Activated CD4-positive, alpha-beta T cell treated with anti-CD3 and anti-CD28 coated beads for 36 hours (primary cell): ENCODE data around the gene SEC63. TPM values are rescaled to one million over a fixed set of nuclear protein-coding genes. Genes with fewer than 3 reads are reported as not detected.
"Not testable (repeated sequence)": the region's sequence is repeated elsewhere in the genome, so short reads cannot be mapped to it uniquely, and the experiment has no call there.

Experiments used
- ATAC-seq: fragments of 200-7000 bp; cut with Tn5 transposase; one replicate; pipeline ENCODE4 v1.10.0; 2021; ENCODE audit warnings: mild to moderate bottlenecking, moderate library complexity
- CTCF ChIA-PET: fragments of 350-600 bp; sonication (Branson Sonifier 250); formaldehyde crosslinking; loops from one replicate; lab custom pipeline; 2021; ENCODE audit warnings: antibody characterized with exemption; lab: Charles Lee
- POLR2A ChIA-PET: fragments of 350-600 bp; sonication (Branson Sonifier 250); formaldehyde crosslinking; loops from one replicate; lab custom pipeline; 2021; ENCODE audit warnings: antibody characterized with exemption, inconsistent platforms; lab: Charles Lee
- DNase-seq: peaks from one replicate; pipeline ENCODE4 v3.0.0-alpha.2; 2020
- H3K27ac Mint-ChIP-seq: one replicate; pipeline ENCODE4 v1.8.0; 2021; ENCODE audit warnings: mixed read lengths
- H3K27me3 Mint-ChIP-seq: one replicate; pipeline ENCODE4 v1.8.0; 2021; ENCODE audit warnings: mixed read lengths
- H3K36me3 Mint-ChIP-seq: one replicate; pipeline ENCODE4 v1.8.0; 2021; ENCODE audit warnings: low read depth, mixed read lengths
- H3K4me1 Mint-ChIP-seq: one replicate; pipeline ENCODE4 v1.8.0; 2021; ENCODE audit warnings: mixed read lengths
- H3K4me3 Mint-ChIP-seq: one replicate; pipeline ENCODE4 v1.8.0; 2021; ENCODE audit warnings: mild to moderate bottlenecking, moderate library complexity, mixed read lengths
- H3K9me3 Mint-ChIP-seq: one replicate; pipeline ENCODE4 v1.8.0; 2021; ENCODE audit warnings: low read depth, mixed read lengths
- intact Hi-C, 2 experiments: fragments of 100-400 bp; cut with DNase I in 1 of 2; cut with micrococcal nuclease in 1 of 2; formaldehyde crosslinking; loops; one replicate each; pipeline versions ENCODE4 v1.14.2 to v1.15.1; 2022 to 2024; cut with DNase I, micrococcal nuclease
- total RNA-seq, 2 experiments: library from RNA; stranded (reverse); gene quantifications; one replicate each; pipeline ENCODE4 v1.2.3, GENCODE V29; 2021

SEC63 gene
- total RNA-seq, 2 experiments from 2014 or later: 98.7 to 100 TPM

DNA sequence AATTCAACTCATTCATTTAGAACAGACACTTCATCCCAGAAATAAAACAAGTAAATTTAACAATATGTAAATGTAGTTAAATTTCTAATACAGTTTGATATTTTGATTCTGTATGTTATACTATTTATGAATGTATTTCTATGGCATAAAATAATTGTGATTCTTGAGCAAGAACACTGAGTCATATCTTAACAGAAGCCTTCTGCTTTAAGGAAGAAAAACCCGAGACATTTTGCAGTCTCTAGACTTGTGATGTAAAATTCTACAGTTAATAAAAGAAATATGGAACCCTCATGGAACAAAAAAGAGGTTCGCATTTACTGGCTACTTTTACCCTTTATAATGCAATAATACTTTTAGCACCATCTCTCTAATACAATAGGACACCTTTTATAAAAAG lies 86.0 kb downstream of the SEC63 start:
- intact Hi-C loops: loop anchor here in 1 of 2 experiments (5.0 kb wide), 1 partner anchor 180 kb away; no protein-coding TSS in a partner anchor
- ChIA-PET POLR2A (no interaction called here), CTCF (interaction anchor here (0.6 to 1.5 kb wide), 2 partner anchors 168 to 197 kb away, joined by 3 to 5 read pairs; no protein-coding TSS in a partner anchor)
- DNase-seq (no peak), ATAC-seq (no peak)
- no peak overlapping the region for H3K27ac Mint-ChIP-seq
- no peaks in the 10 kb centered on the region for H3K27me3 Mint-ChIP-seq
- H3K36me3 Mint-ChIP-seq: peaks cover 30% of the 10 kb centered on the region
- H3K4me1 Mint-ChIP-seq: peaks cover 30% of the 10 kb centered on the region
- H3K9me3 Mint-ChIP-seq: no peaks in the 10 kb centered on the region
- no peak overlapping the region for H3K4me3 Mint-ChIP-seq

DNA sequence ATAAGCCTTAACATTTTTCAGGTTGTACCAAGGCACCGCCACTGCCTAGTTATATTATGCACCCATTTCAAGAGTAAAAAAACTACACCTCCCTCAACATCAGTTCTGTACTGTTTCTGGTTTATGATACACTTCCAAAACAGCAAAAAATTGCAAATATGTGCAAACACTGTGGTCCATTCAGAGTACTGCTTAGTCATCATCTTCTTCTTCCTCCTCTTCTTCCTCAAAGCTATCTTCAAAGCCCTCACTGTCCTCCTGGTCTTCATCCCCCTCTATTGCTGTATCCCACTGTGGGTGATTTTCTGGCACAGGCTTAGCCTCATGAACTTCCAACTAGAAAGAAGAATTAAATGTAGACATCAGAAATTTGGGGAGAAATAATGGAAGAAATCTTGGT lies 86.5 kb downstream of the SEC63 start:
- H3K4me3 Mint-ChIP-seq, H3K9me3 Mint-ChIP-seq, DNase-seq, H3K27me3 Mint-ChIP-seq, ATAC-seq, POLR2A ChIA-PET: not testable (repeated sequence)
- peaks cover 30% of the 10 kb centered on the region for H3K36me3 Mint-ChIP-seq
- H3K27ac Mint-ChIP-seq: peak overlapping the region; percentile 31
- intact Hi-C loops: loop anchor here in 1 of 2 experiments (5.0 kb wide), 1 partner anchor 181 kb away; no protein-coding TSS in a partner anchor
- CTCF ChIA-PET: interaction anchor here (0.6 to 7.7 kb wide), 6 partner anchors 10 to 197 kb away, joined by 3 to 56 read pairs (median 4); no protein-coding TSS in a partner anchor
- peaks cover 30% of the 10 kb centered on the region for H3K4me1 Mint-ChIP-seq

DNA sequence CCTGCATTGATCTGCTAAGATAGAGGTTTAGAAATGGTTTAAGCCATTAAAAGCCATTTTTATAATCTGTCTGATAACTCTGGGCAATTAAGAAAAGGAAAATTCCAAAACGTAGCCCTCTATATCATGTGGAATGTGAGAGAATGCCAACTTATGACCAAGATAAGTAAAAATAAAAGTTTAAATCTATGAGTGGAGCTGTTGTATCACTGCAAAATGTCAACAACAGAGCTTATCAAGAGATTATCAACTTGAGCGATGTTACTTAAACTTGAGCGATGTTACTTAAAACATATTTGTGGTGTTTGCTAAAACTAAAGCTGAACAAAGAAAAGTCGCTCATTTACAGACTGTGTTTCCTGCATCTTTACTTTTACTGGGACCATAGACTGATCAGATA lies 87.0 kb downstream of the SEC63 start:
- ChIA-PET CTCF (interaction anchor here (0.9 to 7.7 kb wide), 8 partner anchors 10 to 196 kb away, joined by 3 to 56 read pairs (median 4); no protein-coding TSS in a partner anchor), POLR2A (no interaction called here)
- H3K27me3 Mint-ChIP-seq: no peaks in the 10 kb centered on the region
- peaks cover 27% of the 10 kb centered on the region for H3K36me3 Mint-ChIP-seq
- no peak overlapping the region for H3K27ac Mint-ChIP-seq
- no peak for DNase-seq
- no peak overlapping the region for H3K4me3 Mint-ChIP-seq
- H3K4me1 Mint-ChIP-seq: peaks cover 30% of the 10 kb centered on the region
- no peak for ATAC-seq
- H3K9me3 Mint-ChIP-seq: no peaks in the 10 kb centered on the region
- intact Hi-C loops: loop anchor here in 1 of 2 experiments (5.0 kb wide), 1 partner anchor 181 kb away; no protein-coding TSS in a partner anchor

DNA sequence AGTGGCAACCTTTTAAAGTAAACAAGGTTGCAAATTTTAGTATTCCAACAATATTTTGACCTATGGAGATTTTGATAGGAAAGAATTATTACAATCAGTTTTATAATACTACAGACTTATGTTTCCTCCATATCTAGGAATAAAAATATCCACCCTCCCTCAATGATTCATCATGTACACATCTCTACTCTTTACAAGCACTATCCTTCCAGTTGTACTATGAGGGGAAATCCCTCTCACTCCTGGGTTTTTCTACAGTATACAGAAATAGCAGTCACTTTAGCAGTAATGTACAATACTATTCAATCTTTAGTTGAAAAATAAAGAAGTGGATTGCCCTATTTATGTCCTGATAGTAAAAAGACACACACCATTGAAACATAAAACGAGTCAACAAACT lies 87.6 kb downstream of the SEC63 start:
- Mint-ChIP-seq H3K9me3 (no peaks in the 10 kb centered on the region), H3K27me3 (no peaks in the 10 kb centered on the region), H3K36me3 (peaks cover 26% of the 10 kb centered on the region), H3K4me1 (peaks cover 30% of the 10 kb centered on the region), H3K4me3 (no peak overlapping the region), H3K27ac (peak overlapping the region; percentile 24)
- CTCF ChIA-PET: interaction anchor here (0.9 to 7.7 kb wide), 7 partner anchors 21 to 196 kb away, joined by 3 to 56 read pairs (median 4); no protein-coding TSS in a partner anchor
- ATAC-seq: peak; percentile 87
- no peak for DNase-seq
- intact Hi-C loops: loop anchor here in 1 of 2 experiments (5.0 kb wide), 1 partner anchor 182 kb away; no protein-coding TSS in a partner anchor
- POLR2A ChIA-PET: no interaction called here

DNA sequence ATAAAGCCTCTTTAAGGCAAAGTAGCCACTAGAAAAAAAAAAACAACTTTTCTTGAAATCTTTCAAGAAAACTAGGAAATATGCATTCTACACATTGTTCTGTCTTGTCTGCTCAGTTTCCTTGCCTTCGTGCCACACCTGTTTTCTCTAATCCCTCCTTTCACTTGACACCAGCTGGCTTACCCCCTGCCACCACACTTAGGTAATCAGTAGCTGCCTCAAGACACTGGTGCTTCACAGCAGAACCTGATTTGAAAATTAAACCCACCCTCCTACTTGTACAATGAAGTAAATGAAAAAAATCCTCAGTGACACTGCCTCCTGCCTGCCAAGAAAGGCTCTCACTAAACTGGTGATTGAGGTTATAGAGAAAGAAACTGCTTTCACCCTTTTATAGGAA lies 88.1 kb downstream of the SEC63 start:
- intact Hi-C loops: loop anchor here in 1 of 2 experiments (5.0 kb wide), 3 partner anchors 73 to 182 kb away; no protein-coding TSS in a partner anchor
- no peaks in the 10 kb centered on the region for H3K27me3 Mint-ChIP-seq
- peaks cover 30% of the 10 kb centered on the region for H3K4me1 Mint-ChIP-seq
- peak overlapping the region; percentile 7 for H3K27ac Mint-ChIP-seq
- ChIA-PET CTCF (interaction anchor here (7.7 kb wide), 1 partner anchor 20 kb away, joined by 56 read pairs; no protein-coding TSS in a partner anchor), POLR2A (no interaction called here)
- no peaks in the 10 kb centered on the region for H3K9me3 Mint-ChIP-seq
- no peak for ATAC-seq
- no peak overlapping the region for H3K4me3 Mint-ChIP-seq
- no peak for DNase-seq
- H3K36me3 Mint-ChIP-seq: peaks cover 22% of the 10 kb centered on the region

DNA sequence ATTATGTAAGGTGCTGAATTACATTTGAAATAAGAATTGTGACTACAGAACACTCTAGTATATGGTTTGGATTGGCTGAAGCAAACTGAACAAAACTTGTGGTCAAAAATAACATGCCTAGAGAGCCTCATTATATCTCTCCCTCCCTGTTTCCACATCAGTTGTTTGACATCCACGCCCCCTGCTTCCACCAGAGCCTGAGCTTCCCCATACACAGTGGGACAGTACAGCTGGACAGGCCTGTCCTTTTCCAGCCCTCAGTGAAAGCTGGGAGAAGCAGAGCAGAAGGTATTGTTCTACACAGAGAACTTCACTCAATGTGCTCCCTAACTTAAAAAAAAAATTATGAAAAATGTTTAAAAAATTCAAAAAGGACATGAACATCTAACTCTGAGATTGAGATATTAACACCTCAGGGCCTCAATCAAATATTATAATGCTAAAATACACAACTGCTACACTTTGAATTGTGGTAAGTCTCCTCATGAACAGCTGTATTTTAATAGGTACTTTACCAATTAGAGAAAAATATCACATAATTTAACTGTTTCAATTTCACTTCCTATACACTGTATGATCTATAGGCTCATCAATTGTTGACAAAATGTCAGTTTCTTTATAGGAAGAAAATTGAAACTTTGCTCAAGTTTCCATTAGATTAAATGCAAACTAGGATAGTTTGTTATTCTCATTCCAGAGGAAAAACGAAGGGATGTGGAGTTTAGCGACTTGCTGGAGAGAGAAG lies 89.0 kb downstream of the SEC63 start:
- Mint-ChIP-seq H3K27ac (peak overlapping the region; percentile 70), H3K4me3 (no peak overlapping the region), H3K27me3 (no peaks in the 10 kb centered on the region), H3K36me3 (peaks cover 18% of the 10 kb centered on the region), H3K9me3 (no peaks in the 10 kb centered on the region), H3K4me1 (peaks cover 30% of the 10 kb centered on the region)
- intact Hi-C loops: loop anchor here in 1 of 2 experiments (5.0 kb wide), 2 partner anchors 72 to 137 kb away; no protein-coding TSS in a partner anchor
- POLR2A ChIA-PET: no interaction called here
- DNase-seq (no peak), ATAC-seq (no peak)
- CTCF ChIA-PET: interaction anchor here (0.6 to 7.7 kb wide), 11 partner anchors 8 to 601 kb away, joined by 3 to 56 read pairs (median 4); no protein-coding TSS in a partner anchor

DNA sequence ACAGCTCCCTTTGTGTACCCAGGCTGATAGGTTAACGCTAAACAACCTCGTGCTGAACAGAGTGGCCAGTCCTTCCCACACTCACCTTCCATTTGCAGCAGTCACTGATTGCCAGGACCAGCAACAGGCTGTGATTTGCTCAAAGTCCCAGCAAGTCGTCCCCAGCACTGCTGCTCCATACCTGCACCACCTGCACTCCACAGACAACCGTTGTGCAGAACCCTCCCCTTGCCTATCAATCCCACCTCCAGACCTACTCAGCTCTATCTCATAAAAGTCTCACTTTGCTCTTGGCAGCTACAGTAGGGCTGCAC lies 90.7 kb downstream of the SEC63 start:
- intact Hi-C loops: loop anchor here (1.0 to 5.0 kb wide), 5 partner anchors 70 to 192 kb away; no protein-coding TSS in a partner anchor
- POLR2A ChIA-PET: interaction anchor here (0.7 to 0.9 kb wide), 2 partner anchors 20 to 207 kb away, joined by 3 to 6 read pairs; no protein-coding TSS in a partner anchor

DNA sequence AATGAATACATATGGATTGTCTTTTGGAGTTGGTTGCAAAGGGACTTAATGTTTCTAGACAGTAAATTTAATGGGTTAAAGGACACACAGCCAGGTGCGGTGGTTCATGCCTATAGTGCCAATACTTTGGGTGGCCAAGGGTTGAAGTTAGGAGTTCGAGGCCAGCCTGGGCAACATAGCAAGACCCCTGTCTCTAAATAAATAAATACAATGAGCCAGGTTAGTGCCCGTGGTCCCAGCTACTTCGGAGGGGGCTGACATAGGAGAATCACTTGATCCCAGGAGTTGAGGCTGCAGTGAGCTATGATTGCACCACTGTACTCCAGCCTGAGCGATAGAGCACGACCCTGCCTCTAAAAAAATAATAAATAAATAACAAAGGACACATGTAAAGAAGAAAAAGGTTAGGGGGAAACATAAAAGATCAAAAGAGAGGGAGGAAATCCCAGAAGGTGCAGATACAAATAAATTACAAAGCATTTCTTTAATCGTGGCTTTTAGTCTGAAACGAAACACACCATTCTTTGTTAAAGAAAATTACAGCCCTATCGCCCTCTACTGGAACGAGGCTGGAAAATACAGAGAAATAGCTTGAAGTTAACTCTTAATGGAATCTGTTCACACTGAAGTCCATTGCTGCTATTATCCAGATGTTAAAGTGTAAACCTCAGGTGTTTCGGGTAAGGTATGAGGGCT lies 91.3 kb downstream of the SEC63 start:
- H3K27ac Mint-ChIP-seq: no peak overlapping the region
- H3K4me3 Mint-ChIP-seq: no peak overlapping the region
- intact Hi-C loops: loop anchor here (1.0 to 5.0 kb wide), 5 partner anchors 69 to 191 kb away; no protein-coding TSS in a partner anchor
- H3K9me3 Mint-ChIP-seq: no peaks in the 10 kb centered on the region
- no peaks in the 10 kb centered on the region for H3K27me3 Mint-ChIP-seq
- ChIA-PET CTCF (interaction anchor here (0.6 to 7.7 kb wide), 45 partner anchors 10 to 550 kb away, joined by 3 to 56 read pairs (median 4); no protein-coding TSS in a partner anchor), POLR2A (interaction anchor here (0.7 to 0.9 kb wide), 2 partner anchors 20 to 206 kb away, joined by 3 to 6 read pairs; no protein-coding TSS in a partner anchor)
- peak; percentile 43 for ATAC-seq
- peaks cover 9% of the 10 kb centered on the region for H3K36me3 Mint-ChIP-seq
- peaks cover 30% of the 10 kb centered on the region for H3K4me1 Mint-ChIP-seq
- peak; percentile 38 for DNase-seq

More for the DNA sequence above, 90.7 kb downstream of the SEC63 start:
- Mint-ChIP-seq H3K27ac (no peak overlapping the region), H3K4me1 (peaks cover 30% of the 10 kb centered on the region), H3K36me3 (peaks cover 9% of the 10 kb centered on the region), H3K4me3 (no peak overlapping the region), H3K27me3 (no peaks in the 10 kb centered on the region), H3K9me3 (no peaks in the 10 kb centered on the region)
- CTCF ChIA-PET: interaction anchor here (0.6 to 7.7 kb wide), 39 partner anchors 9 to 551 kb away, joined by 3 to 56 read pairs (median 4); no protein-coding TSS in a partner anchor
- ATAC-seq (peak; percentile 19), DNase-seq (no peak)

DNA sequence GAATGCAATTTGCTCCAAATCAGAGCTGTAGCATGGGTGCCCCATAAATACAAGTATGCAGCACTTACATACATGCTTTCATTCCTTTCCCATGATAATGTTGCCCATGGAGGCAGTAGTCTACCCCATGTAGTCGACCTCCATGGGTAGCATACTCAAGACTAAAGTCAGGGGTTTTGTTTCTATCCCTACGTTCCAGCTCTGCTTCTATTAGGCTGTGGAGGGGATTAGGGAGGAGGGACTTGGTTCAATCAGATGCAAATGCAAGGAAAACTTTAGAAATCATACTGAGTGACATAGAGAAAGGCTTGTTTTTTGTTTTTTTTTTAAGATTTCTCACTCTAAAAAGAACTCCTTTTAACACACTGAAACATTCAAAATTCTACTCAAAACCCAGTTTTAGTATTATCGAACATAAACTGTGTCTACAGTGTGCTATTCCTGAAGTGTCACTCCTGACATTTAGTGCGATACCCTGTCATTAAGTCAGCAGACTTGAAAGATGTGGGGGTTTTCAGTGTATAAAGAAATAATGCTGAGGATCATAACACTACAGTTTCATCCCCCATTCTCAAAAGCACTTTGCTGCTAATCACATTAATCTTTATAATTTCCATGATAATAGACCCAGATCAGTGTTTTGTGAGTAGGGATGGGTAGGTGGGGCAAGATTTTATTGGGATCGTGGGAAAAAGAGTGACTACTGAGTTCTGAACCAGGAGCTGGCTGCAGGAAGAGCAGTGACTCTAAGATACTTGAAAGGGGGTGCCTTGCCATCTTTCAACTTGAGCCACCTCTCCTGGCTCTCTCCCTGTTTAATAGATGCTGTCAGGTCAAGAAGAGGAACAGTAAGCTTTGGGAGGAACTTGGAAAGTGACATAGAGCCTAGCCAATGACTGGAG lies 93.5 kb downstream of the SEC63 start:
- no peak overlapping the region for H3K27ac Mint-ChIP-seq
- DNase-seq (no peak), ATAC-seq (no peak)
- H3K27me3 Mint-ChIP-seq: no peaks in the 10 kb centered on the region
- POLR2A ChIA-PET: no interaction called here
- no peaks in the 10 kb centered on the region for H3K36me3 Mint-ChIP-seq
- no peaks in the 10 kb centered on the region for H3K9me3 Mint-ChIP-seq
- CTCF ChIA-PET: interaction anchor here (0.5 to 7.7 kb wide), 5 partner anchors 15 to 635 kb away, joined by 3 to 56 read pairs (median 3); no protein-coding TSS in a partner anchor
- intact Hi-C loops: loop anchor here in 1 of 2 experiments (5.0 kb wide), 2 partner anchors 67 to 132 kb away; no protein-coding TSS in a partner anchor
- no peak overlapping the region for H3K4me3 Mint-ChIP-seq
- H3K4me1 Mint-ChIP-seq: peaks cover 7% of the 10 kb centered on the region

DNA sequence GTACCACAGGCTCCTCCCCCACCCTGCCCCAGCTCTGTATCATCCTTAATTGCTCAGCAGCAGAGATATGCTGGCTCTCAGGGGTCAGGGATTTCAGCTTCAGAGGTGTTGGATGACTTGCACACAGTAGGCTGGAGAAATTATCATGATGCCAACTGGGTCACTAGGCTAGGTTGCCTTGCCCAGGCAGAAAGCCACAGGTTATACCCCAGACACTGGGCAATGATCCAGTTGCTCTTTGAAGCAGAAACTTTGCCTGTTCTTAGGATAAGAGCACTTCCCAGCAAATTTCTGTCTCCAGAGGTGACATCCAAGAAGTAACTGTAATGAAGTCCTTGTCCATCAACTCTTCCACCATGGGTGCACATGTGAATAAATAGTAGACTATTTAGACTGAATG lies 95.6 kb downstream of the SEC63 start:
- ChIA-PET CTCF (interaction anchor here (1.0 kb wide), 1 partner anchor 14 kb away, joined by 3 read pairs; no protein-coding TSS in a partner anchor), POLR2A (no interaction called here)
- no peak overlapping the region for H3K4me3 Mint-ChIP-seq
- DNase-seq: no peak
- intact Hi-C loops: no loop called here
- H3K9me3 Mint-ChIP-seq: no peaks in the 10 kb centered on the region
- H3K27me3 Mint-ChIP-seq: no peaks in the 10 kb centered on the region
- no peaks in the 10 kb centered on the region for H3K36me3 Mint-ChIP-seq
- H3K27ac Mint-ChIP-seq: no peak overlapping the region
- peaks cover 3% of the 10 kb centered on the region for H3K4me1 Mint-ChIP-seq
- no peak for ATAC-seq
